Heart left ventricle (tissue), 13 donors: ENCODE measurements around the gene CBX7.

Source experiments
- CTCF ChIP-seq, 12 donors: fragments of 200-600 bp; sonication (generic) in 4 of 12; IDR thresholded peaks; one replicate each; pipeline versions ENCODE4 v1.5.0 to v1.8.0; 2018 to 2022; ENCODE audit warnings: antibody characterized with exemption in 12 of 12, mild to moderate bottlenecking in 5 of 12
- POLR2A ChIP-seq, 2 donors: fragments of 450-650 bp; IDR thresholded peaks; one replicate each; pipeline ENCODE4 v1.6.1; 2017; ENCODE audit warnings: antibody characterized with exemption in 2 of 2, mild to moderate bottlenecking in 2 of 2, moderate library complexity in 2 of 2
- donor health status: ischemic (EF 13 %, LVEDD 7.1; RV severe dilation, severe dysfunction).
- donor health status: DM: no; HTN: yes; CAD: no.
- donor health status: DM: no; HTN: no; CAD: no.
- donor health status: ischemic (EF 25% LVEDD 6.9; RV normal size, moderate dysfunction).
- donor health status: ischemic (EF 25% LVEDD 5.7; RV mildly dilated, moderate dysfunction).
- donor health status: ischemic (EF 35%, LVEDD 5.7; RV mildly dilated, moderate dysfunction).
- donor health status: nonischemic (EF 11% LVEDD 7.7; RV severe dilation, severe dysfunction).
- donor health status: DM: yes; HTN: yes; CAD: no.
- donor health status: PGD.
- donor health status: ischemic (EF 29% LVEDD 5.4; RV normal size, mild dysfunction).
- donor health status: nonischemic (EF 23%, LVEDD 6.1; RV moderate dilation, normal function).

GRCh38 chr22:39178206-39179111 is 26.0 kb upstream of the CBX7 start:
- no peak for TF ChIP-seq CTCF (IDR thresholded peaks at IDR 0.05)
- TF ChIP-seq POLR2A (IDR thresholded peaks at IDR 0.05) = no peak
